BLaER1 (cell line): ENCODE data around the gene SCARB1.

Source experiments
- H3K27ac ChIP-seq: shearing (Covaris generic); formaldehyde crosslinking; 2 replicates; pipeline ENCODE4 v1.8.1; 2022
- H3K27me3 ChIP-seq: shearing (Covaris generic); formaldehyde crosslinking; 2 replicates; pipeline ENCODE4 v1.8.1; 2022
- H3K36me3 ChIP-seq: shearing (Covaris generic); formaldehyde crosslinking; 2 replicates; pipeline ENCODE4 v1.8.1; 2022
- H3K4me1 ChIP-seq: shearing (Covaris generic); formaldehyde crosslinking; 2 replicates; pipeline ENCODE4 v1.8.1; 2022
- H3K4me2 ChIP-seq: shearing (Covaris generic); formaldehyde crosslinking; 2 replicates; pipeline ENCODE4 v1.8.1; 2022
- H3K4me3 ChIP-seq: shearing (Covaris generic); formaldehyde crosslinking; 2 replicates; pipeline ENCODE4 v1.8.1; 2022
- H3K9ac ChIP-seq: shearing (Covaris generic); formaldehyde crosslinking; 2 replicates; pipeline ENCODE4 v1.8.1; 2022
- H3K9me3 ChIP-seq: shearing (Covaris generic); formaldehyde crosslinking; 2 replicates; pipeline ENCODE4 v1.8.1; 2022
- H4K20me1 ChIP-seq: shearing (Covaris generic); formaldehyde crosslinking; 2 replicates; pipeline ENCODE4 v1.8.1; 2022
- Cebpa-rat ChIP-seq: shearing (Covaris generic); IDR thresholded peaks from 2 replicates; pipeline ENCODE4 v1.8.1; 2022

SCARB1 gene

DNA sequence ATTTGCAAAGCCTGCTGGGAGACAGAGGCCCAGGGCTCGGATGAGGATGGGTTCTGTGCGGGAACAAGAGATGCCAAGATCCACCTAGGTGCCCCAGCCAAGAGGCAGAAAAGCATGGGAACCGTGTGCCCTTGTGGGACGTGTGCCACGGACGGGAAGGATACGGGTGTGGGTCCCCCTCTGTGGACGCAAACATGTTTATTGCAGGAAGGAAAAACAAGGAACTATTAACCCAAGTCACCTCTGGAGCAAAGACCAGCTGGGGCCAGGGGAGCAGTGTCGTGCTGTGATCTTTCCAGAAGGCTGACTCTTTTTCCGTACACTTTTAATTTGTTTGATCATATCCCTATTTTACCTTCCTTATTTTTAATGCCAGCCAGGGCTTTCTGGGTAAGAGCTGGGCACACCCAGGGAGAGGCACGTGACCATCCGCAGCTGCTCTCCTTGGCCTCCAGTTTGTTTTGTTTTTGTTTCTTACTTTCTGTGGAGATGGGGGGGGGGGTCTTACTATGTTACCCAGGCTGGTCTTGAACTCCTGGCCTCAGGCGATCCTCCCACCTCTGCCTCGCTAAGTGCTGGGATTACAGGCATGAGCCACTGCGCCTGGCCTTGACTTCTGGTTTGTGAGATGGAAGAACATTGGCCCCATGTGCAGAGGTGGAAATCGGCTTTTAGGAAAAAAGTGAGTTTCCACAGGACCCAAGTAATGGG lies 20.7 kb downstream of the SCARB1 start:
- H3K27ac ChIP-seq = peak overlapping the region; percentile 16; the same call in 1 of the 2 replicates
- H3K4me2 ChIP-seq = peak overlapping the region; percentile 37; the same call in 1 of the 2 replicates
- peaks cover 70% of the 10 kb centered on the region for H3K36me3 ChIP-seq
- no peak for TF ChIP-seq Cebpa-rat
- no peaks in the 10 kb centered on the region for H3K9me3 ChIP-seq
- no peaks in the 10 kb centered on the region for H3K27me3 ChIP-seq
- H3K9ac ChIP-seq = peak overlapping the region; percentile 38
- peaks cover 97% of the 10 kb centered on the region for H4K20me1 ChIP-seq
- H3K4me3 ChIP-seq = no peak overlapping the region
- H3K4me1 ChIP-seq = peaks cover 39% of the 10 kb centered on the region

GRCh38 chr12:124842073-124842749 lies 21.5 kb downstream of the SCARB1 start:
- H3K9me3 ChIP-seq = no peaks in the 10 kb centered on the region
- H3K27me3 ChIP-seq = no peaks in the 10 kb centered on the region
- H3K4me3 ChIP-seq = no peak overlapping the region
- TF ChIP-seq Cebpa-rat = no peak
- peaks cover 97% of the 10 kb centered on the region for H4K20me1 ChIP-seq
- peaks cover 46% of the 10 kb centered on the region for H3K4me1 ChIP-seq
- peak overlapping the region; percentile 37; the same call in 1 of the 2 replicates for H3K4me2 ChIP-seq
- peak overlapping the region; percentile 38; the same call in 1 of the 2 replicates for H3K9ac ChIP-seq
- peak overlapping the region; percentile 46 for H3K27ac ChIP-seq
- H3K36me3 ChIP-seq = peaks cover 62% of the 10 kb centered on the region

- Histone ChIP-seq H3K27ac (peak overlapping the region; percentile 46), H3K9me3 (no peaks in the 10 kb centered on the region), H3K9ac (no peak overlapping the region), H3K4me2 (no peak overlapping the region), H3K27me3 (no peaks in the 10 kb centered on the region), H3K4me1 (peaks cover 53% of the 10 kb centered on the region), H4K20me1 (peaks cover 97% of the 10 kb centered on the region), H3K4me3 (no peak overlapping the region), H3K36me3 (peaks cover 61% of the 10 kb centered on the region)
- TF ChIP-seq Cebpa-rat = no peak
Measured at GRCh38 chr12:124841558-124841945, 22.1 kb downstream of the SCARB1 start.

- Histone ChIP-seq H4K20me1 (peaks cover 97% of the 10 kb centered on the region), H3K4me3 (no peak overlapping the region), H3K4me1 (peaks cover 52% of the 10 kb centered on the region), H3K27me3 (no peaks in the 10 kb centered on the region), H3K9ac (no peak overlapping the region), H3K9me3 (no peaks in the 10 kb centered on the region), H3K36me3 (peaks cover 67% of the 10 kb centered on the region), H3K4me2 (peak overlapping the region; percentile 26; the same call in 1 of the 2 replicates), H3K27ac (no peak overlapping the region)
- TF ChIP-seq Cebpa-rat = no peak
Measured at GRCh38 chr12:124837958-124838803, 25.5 kb downstream of the SCARB1 start.

- H3K27ac ChIP-seq = no peak overlapping the region
- peaks cover 97% of the 10 kb centered on the region for H4K20me1 ChIP-seq
- no peak overlapping the region for H3K9ac ChIP-seq
- peaks cover 43% of the 10 kb centered on the region for H3K4me1 ChIP-seq
- no peak for TF ChIP-seq Cebpa-rat
- H3K9me3 ChIP-seq = no peaks in the 10 kb centered on the region
- H3K4me2 ChIP-seq = 0 out of 2 replicates have a peak overlapping the region, but pooled peaks have one; percentile 26
- peaks cover 65% of the 10 kb centered on the region for H3K36me3 ChIP-seq
- H3K27me3 ChIP-seq = no peaks in the 10 kb centered on the region
- no peak overlapping the region for H3K4me3 ChIP-seq
Measured at GRCh38 chr12:124837249-124837897, 26.3 kb downstream of the SCARB1 start.

GRCh38 chr12:124836759-124837158 lies 26.9 kb downstream of the SCARB1 start:
- H3K27ac ChIP-seq = no peak overlapping the region
- H3K4me1 ChIP-seq = peaks cover 37% of the 10 kb centered on the region
- no peak overlapping the region for H3K4me3 ChIP-seq
- TF ChIP-seq Cebpa-rat = no peak
- no peaks in the 10 kb centered on the region for H3K27me3 ChIP-seq
- peaks cover 4% of the 10 kb centered on the region for H3K9me3 ChIP-seq
- peaks cover 97% of the 10 kb centered on the region for H4K20me1 ChIP-seq
- peaks cover 65% of the 10 kb centered on the region for H3K36me3 ChIP-seq
- H3K9ac ChIP-seq = no peak overlapping the region
- no peak overlapping the region for H3K4me2 ChIP-seq

DNA sequence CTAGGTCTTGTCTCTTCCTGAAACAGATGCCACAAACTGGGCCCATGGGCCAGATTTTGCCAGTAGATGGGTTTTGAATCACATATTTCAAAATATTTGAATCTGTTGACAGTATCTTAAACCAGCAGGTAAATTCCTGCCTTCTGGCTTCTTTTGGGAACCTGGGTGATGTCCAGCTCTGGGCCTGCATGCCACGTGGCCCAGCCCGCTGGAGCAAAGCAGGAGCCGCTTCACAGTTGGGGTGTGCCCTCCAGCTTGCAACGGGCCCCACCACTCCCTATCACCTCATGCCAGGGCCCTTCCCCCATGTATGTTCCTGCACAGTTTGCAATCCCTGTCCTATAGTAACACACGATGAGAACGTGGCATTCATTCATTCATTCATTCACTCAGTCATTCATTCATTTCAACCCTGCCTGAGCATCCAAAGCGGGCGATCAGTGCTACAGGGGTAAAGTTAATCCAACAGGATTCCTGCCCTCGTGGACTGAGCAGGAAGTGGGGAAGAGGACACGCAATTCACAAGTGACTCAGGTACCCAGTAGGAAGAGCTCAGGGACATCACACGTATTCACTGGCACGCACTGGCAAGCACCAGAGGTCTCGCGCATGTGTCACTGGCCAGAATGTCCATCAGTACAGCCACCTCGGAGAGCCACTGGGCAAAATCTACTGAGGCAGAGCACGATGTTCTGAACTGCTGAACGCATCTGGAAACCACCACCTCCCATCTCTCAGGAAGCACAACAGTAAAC lies 27.8 kb downstream of the SCARB1 start:
- Histone ChIP-seq H4K20me1 (peaks cover 97% of the 10 kb centered on the region), H3K4me2 (no peak overlapping the region), H3K27me3 (no peaks in the 10 kb centered on the region), H3K4me1 (peaks cover 34% of the 10 kb centered on the region), H3K4me3 (no peak overlapping the region), H3K9me3 (peaks cover 14% of the 10 kb centered on the region), H3K27ac (no peak overlapping the region), H3K9ac (no peak overlapping the region), H3K36me3 (peaks cover 71% of the 10 kb centered on the region)
- TF ChIP-seq Cebpa-rat = no peak

DNA sequence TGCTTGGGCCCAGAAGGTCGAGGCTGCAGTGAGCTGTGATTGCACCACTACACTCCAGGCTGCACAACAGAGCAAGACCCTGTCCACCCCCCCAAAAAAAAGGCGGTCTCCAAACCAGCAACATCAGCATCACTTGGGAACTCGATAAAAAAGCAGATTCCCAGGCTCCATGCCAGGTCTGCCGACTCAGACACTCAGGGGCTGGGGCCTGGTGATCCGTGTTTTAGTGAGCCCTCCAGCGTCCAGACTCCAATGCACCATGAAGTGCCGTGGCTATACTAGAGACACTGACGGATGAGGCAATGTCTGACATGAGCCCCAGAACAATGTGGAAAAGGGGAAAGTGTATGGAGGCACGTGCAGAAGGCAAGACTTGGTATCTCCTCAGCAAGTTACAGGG lies 28.8 kb downstream of the SCARB1 start:
- no peak for TF ChIP-seq Cebpa-rat
- Histone ChIP-seq H3K4me3 (no peak overlapping the region), H3K9me3 (peaks cover 23% of the 10 kb centered on the region), H3K27me3 (no peaks in the 10 kb centered on the region), H3K9ac (no peak overlapping the region), H3K36me3 (peaks cover 71% of the 10 kb centered on the region), H4K20me1 (peaks cover 97% of the 10 kb centered on the region), H3K4me2 (no peak overlapping the region), H3K4me1 (peaks cover 34% of the 10 kb centered on the region), H3K27ac (no peak overlapping the region)

DNA sequence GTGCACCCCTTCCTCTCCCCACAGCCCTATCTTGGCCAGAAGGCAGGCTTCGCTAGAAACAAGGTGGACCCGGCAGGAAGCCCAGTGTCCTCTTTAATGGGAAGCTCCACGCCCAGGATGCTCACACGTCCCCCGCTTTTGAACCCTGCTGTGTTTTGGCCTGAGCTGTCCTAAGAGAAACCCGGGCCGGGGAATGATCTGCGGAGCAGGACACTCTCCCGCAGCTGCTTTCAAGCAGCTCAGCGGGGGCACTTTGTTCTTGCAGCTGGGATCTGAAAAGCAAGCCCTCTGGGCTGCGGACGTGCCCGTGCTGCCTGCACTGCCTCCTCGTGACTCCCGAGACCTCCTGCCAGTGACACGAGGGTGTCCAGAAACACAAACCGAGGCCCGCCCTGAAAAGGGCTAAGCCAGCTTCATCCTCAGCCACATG lies 30.0 kb downstream of the SCARB1 start:
- Histone ChIP-seq H3K9me3 (peaks cover 23% of the 10 kb centered on the region), H3K9ac (no peak overlapping the region), H3K4me1 (peaks cover 32% of the 10 kb centered on the region), H3K36me3 (peaks cover 80% of the 10 kb centered on the region), H3K4me2 (no peak overlapping the region), H3K27ac (no peak overlapping the region), H3K27me3 (no peaks in the 10 kb centered on the region), H3K4me3 (no peak overlapping the region), H4K20me1 (peaks cover 100% of the 10 kb centered on the region)
- no peak for TF ChIP-seq Cebpa-rat
